Hematopoietic multipotent progenitor cell treated with erythropoietin and hydrocortisone succinate and interleukin-3 and kit ligand, for 6 days (in vitro differentiated cells): ENCODE results near the gene ACOX2.

Experiments
- DNase-seq: peaks from one replicate; pipeline ENCODE4 v3.0.0-alpha.2; 2015

Gene ACOX2

GRCh38 chr3:58470363-58471024 is 66.5 kb downstream of the ACOX2 start:
- no peak for DNase-seq

- DNase-seq: no peak
Observed at GRCh38 chr3:58469096-58469495, 67.9 kb downstream of the ACOX2 start.

GRCh38 chr3:58466899-58467563 is 70.0 kb downstream of the ACOX2 start:
- no peak for DNase-seq

GRCh38 chr3:58464866-58465265 is 72.1 kb downstream of the ACOX2 start:
- DNase-seq: no peak

- DNase-seq: no peak
Observed at GRCh38 chr3:58463942-58464271, 73.1 kb downstream of the ACOX2 start.

- DNase-seq: peak; percentile 85
Observed at GRCh38 chr3:58463181-58463941, 73.6 kb downstream of the ACOX2 start.

GRCh38 chr3:58462829-58463180 is 74.2 kb downstream of the ACOX2 start:
- DNase-seq: no peak

- no peak for DNase-seq
Observed at GRCh38 chr3:58459160-58459559, 77.8 kb downstream of the ACOX2 start.
